GM18507 (cell line): ENCODE results near the gene IQCN.

ENCODE experiments used
- DNase-seq: peaks from one replicate; pipeline ENCODE4 v3.0.0; 2011; ENCODE audit warnings: low read depth; ENCODE audit not compliant: insufficient read length; ENCODE audit errors: extremely low spot score
- FAIRE-seq: peaks from 2 replicates; lab custom pipeline; 2011; peaks lifted over from hg19 to GRCh38; lab: Jason Lieb, UNC

IQCN gene

GRCh38 chr19:18270326-18270725 is 3.9 kb downstream of the IQCN start:
- no peak for FAIRE-seq

DNA sequence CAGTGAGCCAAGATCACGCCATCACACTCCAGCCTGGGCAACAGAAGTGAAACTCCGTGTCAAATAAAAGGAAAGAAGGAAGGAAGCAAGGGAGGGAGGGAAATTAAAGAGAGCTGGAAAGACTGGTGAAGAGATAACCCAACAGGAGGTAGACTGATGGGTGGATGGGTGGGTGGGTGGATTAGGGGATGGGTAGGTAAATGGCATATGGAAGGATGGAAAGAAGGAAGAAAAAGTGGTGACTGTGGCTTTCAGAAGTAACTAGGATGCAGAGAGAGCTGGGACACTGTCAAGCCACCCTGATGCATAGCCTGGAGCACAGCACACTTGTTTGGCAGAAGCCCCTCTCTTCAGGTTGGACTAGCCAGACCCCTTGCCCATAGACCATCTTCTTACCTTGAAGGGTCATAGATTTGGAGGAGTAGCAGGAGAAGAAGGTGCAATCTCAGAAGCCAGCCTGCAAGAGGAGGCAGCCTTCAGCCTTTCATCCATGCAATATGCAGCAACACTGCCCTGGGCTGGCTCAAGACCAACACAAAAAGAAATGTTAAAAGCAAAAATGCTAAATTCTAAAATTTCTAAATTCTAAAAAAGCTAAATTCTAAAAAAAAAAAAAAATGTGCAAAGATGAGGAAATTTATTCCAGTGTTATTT is 5.1 kb downstream of the IQCN start:
- DNase-seq (no peak), FAIRE-seq (no peak)

More at GRCh38 chr19:18270326-18270725, 3.9 kb downstream of the IQCN start:
- DNase-seq: no peak

GRCh38 chr19:18266771-18267686 is 7.2 kb downstream of the IQCN start:
- DNase-seq (no peak), FAIRE-seq (no peak)

DNA sequence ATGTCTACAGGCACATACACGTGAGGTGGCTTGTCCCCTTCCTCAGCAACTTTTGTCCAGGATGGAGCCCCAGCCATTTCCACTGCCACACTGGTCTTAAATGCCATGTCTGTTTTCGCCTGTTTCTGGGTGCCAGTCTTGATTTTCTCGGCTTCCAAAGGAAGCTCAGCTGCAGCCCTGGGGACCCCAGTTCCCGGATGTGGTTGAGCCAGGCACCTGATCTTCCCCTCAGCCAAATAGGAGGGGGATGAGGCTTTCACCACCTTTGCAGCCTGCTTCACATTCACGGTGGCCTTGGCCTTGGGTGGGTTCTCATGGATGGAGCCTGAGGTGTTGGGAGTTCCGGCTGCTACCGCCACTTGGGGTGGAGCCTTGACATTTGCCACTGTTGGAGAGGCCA is 8.7 kb downstream of the IQCN start:
- DNase-seq (no peak), FAIRE-seq (no peak)

DNA sequence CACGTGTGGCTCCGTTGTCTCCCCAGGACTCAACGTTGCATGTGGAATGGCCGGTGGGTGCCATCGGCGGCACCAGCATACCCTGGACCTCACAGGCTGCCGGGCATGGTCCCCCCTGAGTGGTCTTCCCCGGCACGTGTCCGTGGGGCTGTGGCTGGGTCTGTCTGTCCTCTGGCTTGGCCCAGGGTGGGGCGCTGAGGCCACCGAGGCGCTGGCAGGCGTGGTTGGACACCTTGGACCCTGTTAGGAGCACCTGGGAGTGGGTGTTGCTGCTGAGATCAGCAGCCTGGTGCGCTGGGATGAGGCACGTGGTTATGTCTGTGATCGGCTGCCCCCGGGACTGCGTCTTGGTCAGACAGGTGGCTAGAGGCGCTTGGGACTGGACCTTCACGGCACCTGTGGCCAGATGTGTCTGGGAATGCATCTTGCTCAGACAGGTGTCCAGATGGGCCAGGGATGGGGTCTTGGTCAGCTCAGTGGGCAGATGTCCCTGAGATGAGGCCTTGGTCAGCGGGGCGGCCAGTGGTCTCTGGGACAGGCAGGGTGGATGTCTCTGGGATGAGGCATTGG is 9.2 kb downstream of the IQCN start:
- FAIRE-seq: no peak
- no peak for DNase-seq

- no peak for FAIRE-seq
- DNase-seq: no peak
Observed at GRCh38 chr19:18264137-18264854, 10.0 kb downstream of the IQCN start.

DNA sequence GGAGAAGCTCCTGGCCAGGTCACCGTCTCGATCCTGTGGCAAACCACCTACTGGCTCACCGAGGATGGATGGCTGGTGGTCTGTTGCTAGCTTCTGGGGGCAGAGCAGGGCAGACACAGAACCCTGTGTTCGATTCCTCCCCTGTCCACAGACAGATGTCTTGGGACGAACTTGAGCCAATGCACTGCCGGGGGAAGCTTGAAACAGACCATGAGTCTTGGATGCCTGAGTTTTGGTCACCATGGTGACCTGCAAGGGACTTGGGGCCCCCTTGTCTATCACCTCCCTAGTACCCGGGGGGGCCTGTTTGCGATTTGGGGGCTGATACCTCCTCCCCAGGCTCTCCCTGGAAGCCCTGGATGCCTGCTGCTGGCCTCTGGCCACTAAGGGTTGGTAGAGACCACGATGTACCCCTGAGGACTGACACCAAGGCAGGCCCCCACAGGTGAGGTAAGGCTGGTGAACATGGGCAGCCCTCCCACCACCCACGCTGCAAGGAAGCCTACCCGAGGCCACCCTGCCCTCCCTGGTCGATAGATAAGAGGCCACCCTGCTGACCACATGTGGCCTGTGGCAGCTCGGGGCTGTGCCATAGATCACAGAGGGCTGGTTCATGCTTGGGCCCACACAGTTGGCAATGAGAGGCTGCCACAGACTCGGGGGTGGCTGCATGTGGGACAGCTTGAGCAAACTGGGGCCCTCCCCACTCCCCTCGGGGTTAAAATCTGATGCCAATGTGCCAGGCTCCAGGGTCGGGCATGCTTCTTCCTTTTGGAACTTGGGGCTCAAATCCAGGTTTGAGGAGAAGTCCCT is 10.7 kb downstream of the IQCN start:
- no peak for FAIRE-seq

GRCh38 chr19:18262917-18263316 is 11.3 kb downstream of the IQCN start:
- DNase-seq: no peak
- FAIRE-seq: no peak

More for the DNA sequence above, 10.7 kb downstream of the IQCN start:
- DNase-seq: no peak

- FAIRE-seq (no peak), DNase-seq (no peak)
Observed at GRCh38 chr19:18262144-18262543, 12.1 kb downstream of the IQCN start.

DNA sequence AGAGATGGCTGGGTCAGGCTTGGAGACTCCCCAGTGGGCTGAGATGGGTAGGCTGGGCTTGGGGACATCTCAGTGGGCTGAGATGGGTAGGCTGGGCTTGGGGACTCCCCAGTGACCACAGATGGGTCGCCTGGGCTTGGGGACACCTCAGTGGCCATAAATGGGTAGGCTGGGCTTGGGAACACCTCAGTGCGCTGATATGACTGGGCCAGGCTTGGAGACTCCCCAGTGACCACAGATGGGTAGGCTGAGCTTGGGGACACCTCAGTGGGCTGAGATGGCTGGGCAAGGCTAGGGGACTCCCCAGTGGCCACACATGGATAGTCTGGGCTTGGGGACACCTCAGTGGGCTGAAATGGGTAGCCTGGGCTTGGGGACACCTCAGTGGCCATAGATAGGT is 12.8 kb downstream of the IQCN start:
- FAIRE-seq: no peak

GRCh38 chr19:18259893-18260292 is 14.4 kb downstream of the IQCN start:
- FAIRE-seq (no peak), DNase-seq (no peak)

More for the DNA sequence above, 12.8 kb downstream of the IQCN start:
- no peak for DNase-seq

DNA sequence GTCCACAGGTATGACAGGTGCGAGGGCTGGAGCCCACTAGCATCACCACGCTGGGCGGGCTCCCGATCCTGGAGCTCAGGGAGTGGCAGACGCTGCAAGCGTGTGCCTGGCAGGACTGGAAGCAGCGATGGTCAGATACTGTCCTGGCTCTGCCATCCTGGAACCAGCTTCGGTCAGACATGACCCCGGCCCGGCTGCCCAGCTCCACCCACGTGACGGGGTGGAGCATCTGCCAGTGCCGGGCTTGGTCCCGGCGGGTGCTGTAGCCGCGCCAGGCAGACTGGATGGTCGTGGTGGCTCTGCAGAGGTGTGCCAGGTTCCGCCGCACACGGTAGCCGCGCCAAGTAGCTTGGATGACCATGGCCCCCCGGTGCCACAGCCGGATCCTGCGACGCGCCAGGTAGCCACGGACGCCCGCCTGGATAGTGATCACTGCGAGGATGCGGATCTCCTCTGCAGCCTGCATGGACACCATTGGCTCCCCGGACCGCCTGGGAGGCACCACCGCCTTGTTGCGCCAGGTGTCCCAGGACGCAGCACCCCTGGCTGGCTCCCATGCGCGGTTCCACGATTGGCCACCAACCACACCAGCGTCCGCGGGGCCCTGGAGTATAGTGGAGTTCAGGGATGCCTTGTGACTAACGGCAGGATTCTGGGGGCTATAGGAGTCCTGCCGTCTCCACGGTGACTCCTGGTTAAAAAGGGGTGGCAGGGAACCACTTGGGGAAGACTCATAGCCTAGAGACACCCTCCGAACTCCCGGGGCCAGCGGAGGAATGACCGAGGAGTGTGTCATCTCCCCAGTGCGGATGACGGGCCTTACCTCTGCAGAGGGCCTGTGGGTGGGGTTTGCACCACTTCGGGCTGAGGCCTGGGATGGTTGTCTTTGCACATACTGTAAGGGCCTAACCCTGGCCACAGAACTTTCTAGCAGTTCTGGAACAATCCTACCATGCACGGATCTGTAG is 16.5 kb downstream of the IQCN start:
- FAIRE-seq: no peak

DNA sequence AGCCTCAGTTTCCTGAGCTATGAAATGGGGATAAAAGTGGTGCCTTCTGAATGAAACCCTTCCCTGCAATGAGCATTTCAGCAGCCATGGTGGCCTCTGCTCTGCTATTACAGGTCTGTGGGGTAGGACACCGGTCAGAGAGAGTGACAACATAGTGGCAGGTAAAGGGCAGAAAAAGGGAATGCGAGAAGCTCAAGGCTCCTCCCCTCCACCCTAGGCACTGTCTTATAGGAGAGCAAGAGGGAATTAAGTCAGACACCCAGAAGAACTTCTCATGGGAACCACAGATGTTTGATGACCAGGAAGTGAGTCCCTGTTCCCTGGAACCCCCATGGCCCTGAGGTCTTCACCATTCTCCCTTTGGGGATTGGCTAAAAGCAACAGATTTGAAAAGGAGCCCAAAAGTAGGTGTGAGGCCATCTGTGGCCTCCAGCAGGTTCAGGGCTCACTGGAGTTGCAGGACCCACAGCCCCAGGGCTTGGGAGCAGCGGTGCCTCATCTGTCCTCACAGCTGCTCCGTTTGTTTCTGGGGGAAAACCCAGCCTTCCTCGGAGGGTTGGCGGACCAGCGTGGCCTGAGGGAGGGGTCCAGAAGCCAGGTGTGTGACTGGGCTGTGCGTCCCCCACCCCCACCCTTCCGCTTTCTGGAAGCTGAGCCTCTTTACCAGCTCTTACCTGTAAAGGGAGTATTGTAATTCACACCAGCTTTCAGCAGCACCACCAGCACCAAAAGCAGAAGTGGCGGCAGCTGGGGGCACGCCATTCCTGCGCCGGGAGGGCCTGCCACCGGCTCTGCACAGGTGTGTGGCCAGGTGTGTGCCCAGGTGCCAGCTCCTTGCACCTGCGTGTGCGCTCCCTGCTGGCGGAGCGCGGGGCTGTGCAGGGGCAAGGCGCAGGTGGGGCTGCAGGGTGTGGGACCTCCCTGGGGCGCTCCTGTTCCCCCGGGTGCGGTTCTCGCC is 19.4 kb downstream of the IQCN start:
- FAIRE-seq (no peak), DNase-seq (no peak)

More for the DNA sequence above, 16.5 kb downstream of the IQCN start:
- no peak for DNase-seq

- no peak for FAIRE-seq
- no peak for DNase-seq
Observed at GRCh38 chr19:18253716-18254115, 20.5 kb downstream of the IQCN start.

DNA sequence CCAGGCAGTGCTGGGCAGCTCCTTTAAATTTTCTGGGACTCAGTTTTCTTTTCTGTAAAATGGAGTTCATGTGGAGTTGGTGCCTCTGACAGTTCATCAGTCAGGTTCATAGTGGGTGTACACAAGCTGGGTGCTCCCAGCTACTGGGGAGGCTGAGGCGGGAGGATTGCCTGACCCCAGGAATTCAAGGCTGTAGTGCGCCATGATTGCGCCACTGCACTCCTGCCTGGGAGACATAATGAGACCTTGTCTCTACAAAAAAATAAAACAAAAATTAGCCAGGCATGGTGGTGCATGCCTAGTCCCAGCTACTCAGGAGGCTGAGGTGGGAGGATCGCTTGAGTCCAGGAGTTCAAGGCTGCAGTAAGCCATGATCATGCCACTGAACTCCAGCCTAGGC is 21.1 kb downstream of the IQCN start:
- DNase-seq (no peak), FAIRE-seq (no peak)

DNA sequence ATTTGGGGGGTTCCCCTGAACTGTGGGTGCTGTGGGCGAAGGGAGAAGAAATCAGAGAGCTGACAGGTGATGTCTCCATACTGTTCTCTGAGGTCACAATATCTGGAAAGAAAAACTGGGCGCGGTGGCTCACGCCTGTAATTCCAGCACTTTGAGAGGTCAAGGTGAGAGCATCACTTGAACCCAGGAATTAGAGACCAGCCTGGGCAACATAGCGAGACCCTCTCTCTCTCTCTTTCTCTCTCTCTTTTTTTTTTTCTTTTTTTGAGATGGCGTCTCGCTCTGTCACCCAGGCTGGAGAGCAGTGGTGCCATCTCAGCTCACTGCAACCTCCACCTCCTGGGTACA is 21.9 kb downstream of the IQCN start:
- no peak for DNase-seq
- no peak for FAIRE-seq
